ENCODE measurements around the gene BTBD16.
A peak's percentile ranks its signal among the peaks of the same experiment; 100 is the strongest.

Gene BTBD16

GRCh38 chr10:122264436-122264835 lies 6.7 kb upstream of the BTBD16 start:
- no peak for TF ChIP-seq CTCF (IDR thresholded peaks at IDR 0.05; ENCODE audit: low read depth, low read length)
- DNase-seq (ENCODE audit: extremely low read depth, low read depth), result no peak

GRCh38 chr10:122264931-122265330 lies 6.2 kb upstream of the BTBD16 start:
- no peak for TF ChIP-seq CTCF (IDR thresholded peaks at IDR 0.05; ENCODE audit: low read depth, low read length)
- DNase-seq (ENCODE audit: extremely low read depth, low read depth), result no peak

GRCh38 chr10:122265896-122266295 lies 5.2 kb upstream of the BTBD16 start:
- no peak for TF ChIP-seq CTCF (IDR thresholded peaks at IDR 0.05; ENCODE audit: low read depth, low read length)
- DNase-seq (ENCODE audit: extremely low read depth, low read depth), result no peak

GRCh38 chr10:122267849-122268737 lies 3.0 kb upstream of the BTBD16 start:
- DNase-seq (ENCODE audit: extremely low read depth, low read depth), result no peak
- TF ChIP-seq CTCF (IDR thresholded peaks at IDR 0.05; ENCODE audit: low read depth, low read length), result peak; percentile 99

- no peak for DNase-seq (ENCODE audit: extremely low read depth, low read depth)
- no peak for TF ChIP-seq CTCF (IDR thresholded peaks at IDR 0.05; ENCODE audit: low read depth, low read length)
Observed at GRCh38 chr10:122269059-122269687, 1.9 kb upstream of the BTBD16 start.

GRCh38 chr10:122273966-122274545 lies 3.0 kb downstream of the BTBD16 start:
- TF ChIP-seq CTCF (IDR thresholded peaks at IDR 0.05; ENCODE audit: low read depth, low read length), result no peak

More at GRCh38 chr10:122273966-122274545, 3.0 kb downstream of the BTBD16 start:
- no peak for DNase-seq (ENCODE audit: extremely low read depth, low read depth)

All from AG09319 (cell line).